HG02852 (cell line): ENCODE measurements around the gene FAM9B.
"Not testable (repeated sequence)": the region's sequence is repeated elsewhere in the genome, so short reads cannot be mapped to it uniquely, and the experiment has no call there.

Source experiments
- ATAC-seq: cut with Tn5 transposase; IDR thresholded peaks from one replicate; pipeline ENCODE4 v1.9.1; 2021; ENCODE audit warnings: mild to moderate bottlenecking, moderate library complexity; ENCODE audit not compliant: unreplicated experiment

FAM9B gene

DNA sequence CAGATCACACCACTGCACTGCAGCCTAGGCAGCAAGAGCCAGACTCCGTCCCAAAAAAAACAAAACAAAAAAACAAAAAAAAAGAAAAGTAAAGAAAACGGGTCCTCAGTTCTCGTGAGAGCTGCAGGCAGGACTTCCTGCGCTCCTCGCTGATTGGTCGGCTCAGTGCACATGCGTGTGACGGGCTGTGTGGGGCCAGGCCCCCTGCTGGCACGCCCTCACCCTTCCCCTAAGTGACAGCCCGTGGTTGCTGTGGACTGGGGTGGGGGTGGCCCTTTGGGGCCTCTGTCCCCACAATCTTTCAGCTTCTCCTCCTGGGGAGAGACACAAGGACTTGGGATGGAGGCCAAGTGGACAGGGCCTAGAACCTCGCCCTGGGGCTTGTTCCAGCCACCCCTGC, at the start of gene FAM9B:
FAM9B (minus strand) TSS at position 139 of the 400 bp plus-strand sequence. CDS start 1,141 bp downstream, outside the sequence.
- ATAC-seq = no peak

DNA sequence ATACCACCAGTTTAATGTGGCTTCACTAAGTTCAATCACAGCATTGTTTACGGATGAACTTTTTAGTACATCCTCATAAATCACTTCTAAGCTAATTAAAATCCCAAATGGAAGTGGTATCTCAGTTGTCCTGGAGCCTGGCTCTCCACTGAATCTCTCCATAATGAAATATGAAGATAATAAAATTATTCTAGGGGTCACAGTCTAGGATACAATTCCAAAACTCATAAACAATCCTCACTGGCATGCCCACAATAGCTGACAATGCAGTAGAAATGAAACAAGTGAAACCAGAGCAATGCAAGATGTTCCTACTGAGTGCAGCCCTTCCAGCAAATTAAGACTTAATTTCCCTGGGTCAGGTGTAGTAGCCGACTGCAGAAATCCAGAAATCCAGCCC, 47.3 kb upstream of the FAM9B start:
- ATAC-seq = no peak

DNA sequence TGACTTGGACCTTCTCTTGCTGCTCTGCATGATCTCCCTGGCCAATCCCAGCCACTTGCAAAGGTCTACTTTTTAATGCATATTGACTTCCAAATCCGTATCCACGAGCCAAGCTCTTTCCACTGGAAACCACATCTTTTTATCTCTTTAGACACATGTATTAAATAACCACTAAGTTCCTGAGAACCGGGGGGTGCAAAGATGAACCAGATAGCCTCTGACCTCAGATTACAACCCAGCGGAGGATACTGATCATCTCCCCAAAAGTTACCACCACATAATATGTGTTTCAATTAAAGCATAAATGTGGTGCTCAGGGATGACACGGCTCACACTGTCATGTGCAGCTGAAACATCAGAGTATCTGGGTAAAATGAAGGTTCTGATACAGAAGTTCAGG, 40.4 kb upstream of the FAM9B start:
- no peak for ATAC-seq

DNA sequence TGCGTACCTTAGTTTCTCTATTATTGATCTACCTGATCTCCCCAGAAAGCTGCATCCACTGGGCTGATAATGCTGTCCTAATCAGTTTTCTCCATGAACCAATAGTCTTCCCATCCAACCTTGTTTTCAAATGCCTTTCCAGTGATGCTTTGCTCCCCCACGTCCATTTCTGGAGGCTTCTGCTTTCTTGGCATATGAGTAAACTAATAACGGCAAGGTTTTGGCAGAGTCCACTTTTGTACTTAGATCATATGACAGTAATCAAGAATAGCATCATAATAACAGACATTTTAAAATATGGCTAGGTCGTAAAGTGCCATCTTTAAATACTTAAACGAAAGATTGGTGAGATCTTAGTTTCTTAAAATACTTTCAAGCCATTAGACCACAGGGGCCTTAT, 38.4 kb upstream of the FAM9B start:
- no peak for ATAC-seq

DNA sequence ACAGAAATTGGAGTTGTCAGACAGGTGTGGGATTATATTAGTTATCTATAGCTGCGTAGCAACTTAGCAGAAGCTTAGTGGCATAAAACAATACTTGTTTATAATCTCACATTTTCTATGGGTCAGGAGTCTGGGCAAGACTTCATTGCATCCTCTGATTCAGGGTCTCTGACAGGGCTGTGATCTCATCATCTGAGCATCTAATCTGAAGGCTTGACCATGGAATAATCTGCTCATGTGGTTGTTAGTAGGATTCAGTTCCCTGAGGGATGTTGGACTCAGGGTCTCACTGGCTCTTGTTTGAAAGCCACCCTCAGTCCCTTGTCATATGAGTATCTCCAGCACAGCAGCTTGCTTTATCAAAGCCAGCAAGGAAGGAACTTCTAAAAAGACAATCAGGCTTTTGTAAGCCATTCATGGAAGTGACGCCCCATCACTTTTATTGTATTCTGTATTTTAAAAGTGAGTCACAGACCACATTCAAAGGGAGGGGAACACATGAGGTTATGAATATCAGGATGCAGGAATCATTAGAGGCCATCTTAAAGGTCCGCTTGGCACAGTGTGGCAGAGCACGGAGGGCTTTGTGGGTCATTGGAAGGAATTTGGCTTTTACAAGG, 37.2 kb upstream of the FAM9B start:
- ATAC-seq = no peak

DNA sequence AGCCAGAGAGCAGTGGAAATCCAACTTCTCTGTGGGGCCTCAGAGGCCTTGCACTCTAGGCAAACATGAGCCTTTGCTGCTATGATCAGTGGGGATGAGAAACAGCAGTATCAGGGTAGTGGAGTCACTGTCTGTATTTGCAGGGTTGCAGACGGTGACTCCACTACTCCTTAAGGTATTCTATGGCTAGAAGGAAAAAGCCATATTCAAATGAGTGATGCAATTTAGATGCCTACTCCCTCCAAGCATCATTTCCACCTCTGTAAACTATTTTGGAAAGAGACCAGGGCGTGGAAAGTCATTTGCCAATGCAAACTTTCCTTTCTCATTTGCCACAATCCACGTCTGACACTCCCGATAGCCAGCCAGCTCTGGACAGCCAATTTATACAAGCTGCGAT, 35.6 kb upstream of the FAM9B start:
- no peak for ATAC-seq

DNA sequence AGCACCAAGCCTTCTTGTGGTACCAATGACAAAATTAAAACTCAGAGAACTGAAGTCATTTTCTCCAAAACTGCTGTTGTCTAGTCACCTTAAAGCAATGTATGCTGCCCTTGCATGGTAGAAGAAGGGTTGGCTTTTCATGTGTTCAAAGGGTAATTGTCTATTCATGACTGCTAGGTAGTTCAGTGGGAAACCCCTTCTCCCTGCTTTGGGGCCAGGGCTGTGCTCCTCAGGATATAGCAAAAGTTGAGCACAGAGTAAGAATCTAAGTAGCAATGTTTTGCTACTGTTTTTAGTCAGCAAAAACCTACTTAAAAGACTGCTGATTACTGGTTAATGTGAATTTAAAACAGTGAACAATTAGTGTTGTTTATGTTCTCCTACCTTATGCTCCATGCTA, 30.8 kb upstream of the FAM9B start:
- ATAC-seq = no peak

DNA sequence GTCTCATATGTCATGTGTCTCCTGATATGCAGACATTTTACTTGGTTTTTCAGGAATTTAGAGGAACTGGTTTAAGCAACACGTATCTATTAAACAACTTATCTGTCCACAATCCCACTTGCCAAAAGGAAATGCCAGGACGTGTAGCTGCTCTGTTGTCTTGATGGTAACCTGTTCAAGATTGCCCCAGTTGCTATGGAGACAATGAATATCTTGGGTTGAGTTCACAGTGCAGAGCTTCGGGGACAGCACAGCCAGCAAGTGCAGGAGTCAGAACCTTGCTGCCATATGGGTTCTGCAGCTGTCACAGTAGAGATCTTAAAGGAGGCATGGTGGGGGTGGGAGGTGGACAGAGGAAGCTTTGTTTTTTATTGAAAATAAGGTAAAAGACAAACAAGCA, 28.7 kb upstream of the FAM9B start:
- no peak for ATAC-seq

DNA sequence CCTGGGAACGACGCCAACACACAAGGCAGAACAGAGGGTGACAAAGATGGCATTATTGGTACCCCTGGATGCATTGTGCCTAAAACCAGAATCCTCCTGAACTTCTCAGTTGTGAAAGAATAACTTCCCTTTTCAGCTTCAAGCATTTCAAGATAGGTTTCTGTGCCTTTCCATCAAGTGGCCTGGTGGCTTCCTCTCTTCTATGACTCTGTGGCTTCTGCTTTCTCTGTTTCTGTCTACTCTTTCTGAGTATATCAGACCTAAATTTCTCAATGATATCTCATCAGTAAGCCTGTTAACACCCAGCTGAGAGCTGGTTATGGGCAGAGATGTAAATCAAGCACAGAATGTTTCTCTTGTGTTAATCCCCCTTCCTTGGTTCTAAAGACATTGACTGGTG, 21.4 kb upstream of the FAM9B start:
- no peak for ATAC-seq

DNA sequence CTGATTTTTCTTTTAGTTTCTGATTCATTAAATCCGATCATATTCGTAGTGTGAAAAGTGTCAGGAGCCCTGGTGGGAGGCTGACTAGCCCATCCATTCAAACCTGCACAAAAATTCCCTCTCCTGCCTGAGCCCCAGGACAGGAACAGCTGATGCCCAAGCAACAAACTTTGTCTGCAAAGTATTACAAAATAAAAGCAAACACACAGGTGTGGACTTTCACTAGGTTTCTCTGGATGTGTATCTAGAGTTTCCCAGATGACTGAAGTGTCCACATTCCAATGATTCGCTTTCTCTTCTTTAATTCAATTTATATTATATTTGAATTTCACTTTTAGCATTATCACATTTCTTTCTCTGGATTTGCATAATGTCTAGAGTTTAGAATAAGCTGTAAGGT, 18.2 kb upstream of the FAM9B start:
- no peak for ATAC-seq

DNA sequence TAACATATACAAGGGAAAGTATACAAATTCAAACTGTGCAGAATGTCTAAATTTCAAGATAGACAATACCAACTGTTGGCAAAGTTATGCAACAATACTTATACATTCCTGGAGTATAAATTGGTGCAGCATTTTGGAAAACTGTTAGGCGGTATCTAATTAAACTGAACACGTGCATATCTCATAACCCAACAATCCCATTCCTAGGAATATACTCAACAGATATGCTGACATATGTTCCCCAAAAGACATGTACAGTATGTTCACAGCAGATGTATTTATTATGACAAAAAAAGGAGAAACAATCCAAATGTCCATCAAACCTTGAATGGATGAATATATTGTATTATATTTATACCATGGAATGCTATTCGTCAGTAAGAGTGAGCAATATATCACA, 16.4 kb upstream of the FAM9B start:
- no peak for ATAC-seq

DNA sequence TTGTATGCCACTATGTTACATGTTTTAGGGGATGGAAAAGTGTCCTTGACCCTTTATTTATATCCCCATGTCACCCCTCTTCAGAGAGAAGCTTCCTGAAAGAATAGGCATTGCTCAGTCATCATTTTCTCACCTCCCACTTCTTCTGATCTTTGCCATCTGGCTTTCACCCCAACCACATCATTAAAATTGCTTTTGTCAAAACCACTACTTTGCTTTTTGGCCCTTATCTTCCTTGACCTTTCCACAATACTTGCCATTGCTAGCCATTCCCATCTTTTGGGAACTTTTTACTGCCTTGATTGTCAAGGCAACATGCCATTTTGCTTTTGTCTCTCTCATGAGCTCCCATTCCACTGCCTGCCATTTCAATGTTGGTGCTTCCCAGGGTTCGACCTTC, 14.9 kb upstream of the FAM9B start:
- no peak for ATAC-seq

DNA sequence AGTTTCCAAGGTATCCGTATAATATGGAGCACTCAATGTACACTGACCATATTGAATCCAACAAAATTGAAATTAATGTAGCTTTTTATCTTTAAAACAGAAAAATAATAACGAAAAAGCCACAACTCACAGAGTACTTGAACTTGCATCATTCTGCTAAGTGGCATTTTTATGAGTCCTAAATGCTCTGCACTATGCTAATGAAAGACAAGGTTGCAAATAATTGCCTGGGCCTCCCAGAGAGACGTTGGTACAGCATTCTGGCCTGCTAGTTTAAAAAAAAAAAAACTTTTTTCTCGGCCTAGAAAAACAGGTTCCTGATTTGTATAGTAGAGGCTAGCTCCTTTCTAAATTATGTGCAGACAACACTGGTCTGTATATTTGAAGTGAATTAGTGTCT, 4.3 kb upstream of the FAM9B start:
- no peak for ATAC-seq

DNA sequence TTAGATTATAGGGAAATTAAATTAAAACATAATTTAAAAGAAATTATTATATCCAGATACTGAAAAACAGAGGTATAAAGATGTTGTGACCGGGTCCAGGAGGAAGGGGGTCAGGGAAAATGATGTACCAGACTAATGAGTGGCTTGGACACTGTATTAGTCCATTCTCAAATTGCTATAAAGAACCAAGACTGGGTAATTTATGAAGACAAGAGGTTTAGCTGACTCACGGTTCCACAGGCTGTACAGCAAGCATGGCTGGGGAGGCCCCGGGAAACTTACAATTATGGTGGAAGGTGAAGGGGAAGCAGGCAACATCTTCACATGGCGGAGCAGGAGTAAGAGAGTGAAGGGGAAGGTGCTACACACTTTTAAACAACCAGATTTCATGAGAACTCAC, 3.4 kb upstream of the FAM9B start:
- no peak for ATAC-seq

DNA sequence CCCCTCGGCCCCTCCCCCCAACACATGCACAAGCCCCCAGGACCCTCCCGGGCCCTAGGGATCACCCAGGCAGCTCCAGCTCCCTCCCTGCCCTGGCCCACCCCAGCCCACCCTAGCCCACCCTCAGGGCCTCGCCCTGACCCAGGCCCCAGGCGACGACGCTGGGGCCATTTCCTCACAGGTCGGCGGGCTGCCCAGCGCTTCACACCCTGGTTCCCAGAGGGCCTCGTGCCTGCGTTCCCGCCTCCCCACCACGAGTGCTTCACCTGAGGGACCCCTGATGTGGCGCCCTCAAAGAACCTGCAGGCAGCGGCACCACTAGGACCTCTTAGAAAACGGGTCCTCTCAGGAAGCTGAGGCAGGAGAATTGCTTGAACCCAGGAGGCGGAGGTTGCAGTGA, 341 bp downstream of the FAM9B start:
- no peak for ATAC-seq

DNA sequence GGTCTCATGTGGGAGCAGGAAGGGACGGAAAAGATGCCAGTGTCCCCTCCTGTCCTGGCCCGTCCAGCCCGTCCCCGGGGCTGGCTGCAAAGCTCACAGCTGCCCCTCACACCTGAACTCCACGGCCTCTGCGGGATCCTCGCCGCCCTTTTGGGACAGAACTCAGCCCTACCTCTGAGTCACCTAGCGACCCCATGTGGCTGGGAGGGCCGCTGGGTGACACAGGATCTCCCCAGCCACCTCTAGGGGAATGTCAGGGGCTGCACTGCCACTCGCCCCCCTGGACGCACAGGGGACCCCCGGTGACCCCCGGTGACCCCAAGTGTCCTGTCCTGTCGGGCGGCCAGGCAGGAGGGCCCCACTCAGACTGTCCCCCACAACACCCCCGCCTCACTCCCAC, 748 bp downstream of the FAM9B start:
- ATAC-seq = no peak

DNA sequence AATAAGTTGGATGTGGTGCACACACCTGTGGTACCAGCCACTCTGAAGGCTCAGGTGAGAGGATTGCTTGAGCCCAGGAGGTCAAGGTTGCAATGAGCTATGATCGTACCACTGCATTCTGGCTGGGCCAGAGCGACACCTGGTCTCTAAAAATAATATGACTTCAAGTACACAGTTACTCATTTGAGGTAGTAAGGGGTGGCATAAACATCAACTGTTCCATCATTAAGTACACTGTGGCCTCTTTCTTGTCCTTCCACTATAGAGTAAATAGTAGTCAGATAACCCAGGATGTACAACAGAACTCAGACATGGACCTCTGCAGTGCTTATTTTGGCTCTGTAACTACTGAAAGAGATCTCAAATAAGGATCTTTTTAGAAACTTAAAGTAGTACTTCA, 10.6 kb downstream of the FAM9B start:
- ATAC-seq = no peak

DNA sequence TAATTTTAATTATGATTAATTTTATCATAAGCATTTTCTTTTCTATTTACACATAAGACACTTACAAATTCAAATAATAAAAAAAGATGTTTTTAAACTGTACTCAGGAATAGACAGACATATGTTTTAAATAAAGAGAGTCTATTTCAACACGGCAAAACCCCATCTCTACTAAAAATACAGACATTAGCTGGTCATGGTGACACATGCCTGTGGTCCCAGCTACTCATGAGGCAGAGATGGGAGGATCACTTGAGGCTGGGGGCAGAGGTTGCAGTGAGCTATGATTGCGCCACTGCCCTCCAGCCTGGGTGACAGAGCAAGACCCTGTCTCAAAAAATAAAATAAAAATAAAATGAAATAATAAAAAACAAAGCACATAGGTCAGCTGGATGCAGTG, 14.8 kb downstream of the FAM9B start:
- no peak for ATAC-seq

DNA sequence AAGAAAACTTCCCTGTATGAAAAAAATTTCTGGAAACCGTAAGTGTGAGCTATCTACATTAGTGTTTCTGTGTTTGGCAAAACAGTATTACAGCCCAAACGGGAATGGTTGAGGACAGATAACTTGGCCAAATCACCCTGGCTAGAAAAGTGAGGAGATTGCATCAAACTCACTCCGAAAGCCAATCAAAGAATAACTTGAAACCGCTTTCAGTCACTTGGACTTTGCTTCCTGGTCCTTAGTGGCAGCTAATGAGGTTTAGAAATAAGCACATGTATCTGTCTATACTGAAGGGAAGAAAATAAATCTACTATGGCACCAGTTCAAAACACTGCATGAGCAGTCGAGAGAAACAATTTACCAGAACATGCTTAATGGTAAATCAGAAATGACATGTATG, 15.6 kb downstream of the FAM9B start:
- ATAC-seq = not testable (repeated sequence)

DNA sequence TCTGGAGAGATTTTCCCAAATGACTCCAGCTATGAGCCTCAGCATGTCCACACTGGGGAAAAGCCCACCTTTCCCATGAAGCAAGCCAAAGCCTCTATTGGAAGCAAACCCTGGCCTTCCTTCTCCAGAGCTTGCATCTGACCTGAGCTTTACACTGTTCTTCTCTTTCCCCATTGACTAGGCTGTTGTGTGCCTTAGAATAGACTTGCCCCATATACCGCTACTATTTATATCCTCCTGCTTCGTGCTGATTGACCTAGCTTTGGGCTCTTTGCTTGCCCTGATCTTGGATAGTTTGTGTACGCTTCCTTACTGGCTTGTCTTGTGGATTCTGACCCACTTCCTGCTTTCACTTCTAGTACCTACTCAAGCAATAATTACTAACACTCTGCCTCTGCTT, 30.9 kb downstream of the FAM9B start:
- ATAC-seq = no peak

DNA sequence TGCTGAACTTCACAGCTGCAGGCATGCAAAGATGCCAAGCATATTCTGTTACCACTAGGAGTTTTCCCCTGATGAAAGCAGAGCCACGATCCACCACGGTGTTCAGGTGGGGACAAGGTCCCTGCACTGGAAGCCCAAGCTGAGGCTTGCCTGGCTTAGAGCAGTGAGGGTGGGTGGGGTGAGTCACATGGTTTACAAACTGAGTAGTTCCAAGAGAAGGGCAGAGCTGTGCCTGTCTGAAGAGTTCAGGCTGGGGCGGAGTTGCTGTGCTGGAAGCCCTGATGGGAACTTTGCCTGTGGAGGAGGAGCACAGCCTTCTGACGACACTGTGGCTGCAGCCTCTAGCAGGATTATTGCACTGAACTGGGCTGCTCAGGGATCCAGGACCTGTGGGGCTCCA, 45.5 kb downstream of the FAM9B start:
- no peak for ATAC-seq

DNA sequence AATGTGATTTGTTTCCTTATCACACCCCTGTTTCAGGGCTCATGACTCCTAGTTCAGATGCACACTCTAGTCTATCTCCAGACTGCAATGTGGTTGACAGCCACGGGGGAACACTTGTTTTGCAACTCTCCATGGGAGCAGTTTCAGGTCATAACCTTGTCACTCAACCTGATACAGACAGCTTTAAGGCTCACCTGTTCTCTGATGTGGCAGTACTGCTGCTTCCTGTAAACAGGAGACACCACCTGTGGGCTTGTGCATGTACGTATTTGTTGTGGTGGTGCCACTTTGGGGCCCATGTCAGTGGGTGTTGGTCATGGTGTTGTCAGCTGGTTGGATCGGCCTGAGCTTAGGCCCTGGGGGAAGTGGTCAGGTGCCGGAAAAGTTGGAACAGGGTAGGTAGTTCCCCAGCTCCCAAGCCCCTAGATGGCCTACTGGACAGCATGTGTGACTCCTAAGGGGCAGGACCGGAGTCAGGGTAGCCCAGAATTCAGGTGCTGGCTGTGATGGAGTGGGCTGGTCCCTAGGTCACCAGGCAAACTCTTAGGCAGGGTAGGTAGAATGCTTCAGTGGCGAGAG, 46.2 kb downstream of the FAM9B start:
- ATAC-seq = no peak

DNA sequence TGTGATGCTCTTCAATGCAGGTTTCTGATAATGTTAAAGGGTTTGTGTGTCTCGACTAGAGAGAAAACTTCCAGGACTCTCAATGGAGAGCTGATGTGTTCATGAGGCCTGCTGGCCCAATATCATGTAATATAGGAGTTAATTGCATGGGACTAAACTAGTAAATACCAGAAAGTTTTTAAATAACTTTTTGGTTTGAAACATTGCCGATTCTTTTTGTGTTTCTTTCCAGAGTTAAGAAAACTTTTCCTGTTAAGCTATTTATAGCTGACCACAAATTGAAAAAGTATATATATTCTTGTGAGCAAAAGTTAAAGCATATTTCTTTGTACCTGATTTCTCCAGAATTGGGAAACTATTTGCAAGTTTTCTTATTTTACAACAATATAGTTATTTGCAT, 49.7 kb downstream of the FAM9B start:
- no peak for ATAC-seq
